Cardiac muscle cell (in vitro differentiated cells and primary cell): Measurements from ENCODE around the gene VPREB3. TPM values are rescaled to one million over a fixed set of nuclear protein-coding genes. Genes with fewer than 3 reads are reported as not detected.

ENCODE experiments used
- DNase-seq, 2 donors: peaks; one replicate each; pipeline versions ENCODE4 v3.0.0 to v3.0.0-alpha.2; 2010 to 2017; ENCODE audit warnings: low read depth in 1 of 2, low spot score in 1 of 2
- H3K27ac ChIP-seq: fragments of 200-600 bp; sonication (generic); 2 replicates; pipeline ENCODE4 v1.5.1; 2016
- H3K27me3 ChIP-seq: fragments of 200-600 bp; sonication (generic); 2 replicates; pipeline ENCODE4 v1.6.0; 2016; ENCODE audit warnings: control low read depth
- H3K36me3 ChIP-seq: fragments of 200-600 bp; sonication (generic); 2 replicates; pipeline ENCODE4 v1.5.1; 2016; ENCODE audit warnings: control low read depth
- H3K4me1 ChIP-seq: fragments of 200-600 bp; sonication (generic); 2 replicates; pipeline ENCODE4 v1.8.1; 2017; ENCODE audit warnings: low read depth, mild to moderate bottlenecking, mixed run types
- H3K4me3 ChIP-seq: fragments of 200-600 bp; sonication (generic); 2 replicates; pipeline ENCODE4 v1.5.1; 2016; ENCODE audit warnings: mild to moderate bottlenecking
- H3K9me3 ChIP-seq: fragments of 200-600 bp; sonication (generic); 2 replicates; pipeline ENCODE4 v1.5.1; 2017; ENCODE audit warnings: low read depth, mild to moderate bottlenecking, control low read depth
- polyA plus RNA-seq: library from polyadenylated mRNA; unstranded; fragments of >200 nt; fragmentation: Nextera tagmentation; extraction: Ambion mirVana; gene quantifications from 2 replicates; pipeline ENCODE4 v1.2.1, GENCODE V29; 2016
- total RNA-seq: library from RNA; depleted of rRNA; stranded (reverse); fragments of >200 nt; gene quantifications from 2 replicates; pipeline ENCODE4 v1.2.3, GENCODE V29; 2016
- TF ChIP-seq, protein P1 (sequence below): IDR thresholded peaks from 2 replicates; pipeline ENCODE4 v1.5.1; 2012; ENCODE audit warnings: low read depth, mild to moderate bottlenecking, low read length

Gene VPREB3
- total and polyA plus RNA-seq, 2 experiments from 2014 or later, result 2.5 to 3.5 TPM

- Histone ChIP-seq H3K27me3 (no peaks in the 10 kb centered on the region), H3K36me3 (no peaks in the 10 kb centered on the region), H3K27ac (no peak overlapping the region), H3K4me1 (peaks cover 8% of the 10 kb centered on the region), H3K9me3 (no peaks in the 10 kb centered on the region), H3K4me3 (no peak overlapping the region)
- no peak for DNase-seq
- TF ChIP-seq, protein P1, sequence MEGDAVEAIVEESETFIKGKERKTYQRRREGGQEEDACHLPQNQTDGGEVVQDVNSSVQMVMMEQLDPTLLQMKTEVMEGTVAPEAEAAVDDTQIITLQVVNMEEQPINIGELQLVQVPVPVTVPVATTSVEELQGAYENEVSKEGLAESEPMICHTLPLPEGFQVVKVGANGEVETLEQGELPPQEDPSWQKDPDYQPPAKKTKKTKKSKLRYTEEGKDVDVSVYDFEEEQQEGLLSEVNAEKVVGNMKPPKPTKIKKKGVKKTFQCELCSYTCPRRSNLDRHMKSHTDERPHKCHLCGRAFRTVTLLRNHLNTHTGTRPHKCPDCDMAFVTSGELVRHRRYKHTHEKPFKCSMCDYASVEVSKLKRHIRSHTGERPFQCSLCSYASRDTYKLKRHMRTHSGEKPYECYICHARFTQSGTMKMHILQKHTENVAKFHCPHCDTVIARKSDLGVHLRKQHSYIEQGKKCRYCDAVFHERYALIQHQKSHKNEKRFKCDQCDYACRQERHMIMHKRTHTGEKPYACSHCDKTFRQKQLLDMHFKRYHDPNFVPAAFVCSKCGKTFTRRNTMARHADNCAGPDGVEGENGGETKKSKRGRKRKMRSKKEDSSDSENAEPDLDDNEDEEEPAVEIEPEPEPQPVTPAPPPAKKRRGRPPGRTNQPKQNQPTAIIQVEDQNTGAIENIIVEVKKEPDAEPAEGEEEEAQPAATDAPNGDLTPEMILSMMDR, result no peak
These were observed 23.8 kb upstream of the VPREB3 start for GRCh38 chr22:23777776-23778576.

- TF ChIP-seq, protein P1, result no peak
- DNase-seq, result no peak
- Histone ChIP-seq H3K4me1 (peaks cover 11% of the 10 kb centered on the region), H3K4me3 (no peak overlapping the region), H3K9me3 (no peaks in the 10 kb centered on the region), H3K27ac (no peak overlapping the region), H3K36me3 (no peaks in the 10 kb centered on the region), H3K27me3 (no peaks in the 10 kb centered on the region)
These were observed 21.7 kb upstream of the VPREB3 start for GRCh38 chr22:23775779-23776375.

DNA sequence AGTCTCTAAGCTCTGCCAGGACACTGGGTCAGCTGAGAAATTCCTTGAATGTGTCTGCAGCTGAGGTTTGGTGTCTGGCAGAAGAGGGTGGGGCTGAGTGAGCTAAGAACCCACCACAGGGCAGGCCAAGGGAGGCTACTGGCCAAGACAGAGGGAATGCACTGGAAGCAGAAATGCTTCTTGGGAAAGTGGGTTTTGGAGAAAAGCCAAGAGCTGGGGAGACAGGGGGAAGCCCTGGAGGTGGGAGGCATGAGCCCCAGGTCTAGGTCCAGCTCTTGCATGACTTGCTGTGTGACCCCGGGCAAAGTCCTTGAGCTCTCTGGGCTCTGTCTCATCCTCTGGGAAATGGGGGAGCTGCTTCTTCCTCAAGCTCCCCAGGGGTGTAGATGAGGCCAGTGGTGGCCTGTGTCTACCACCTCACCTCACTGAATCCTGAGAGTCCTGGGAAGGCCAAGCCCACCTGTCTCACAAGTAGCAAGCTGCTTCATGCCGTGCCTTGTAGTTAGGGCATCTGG, 20.8 kb upstream of the VPREB3 start:
- no peak overlapping the region for H3K27ac ChIP-seq
- no peaks in the 10 kb centered on the region for H3K9me3 ChIP-seq
- TF ChIP-seq, protein P1, result no peak
- DNase-seq, result peak in 1 of 2 donors; percentile 75
- H3K4me1 ChIP-seq, result peaks cover 11% of the 10 kb centered on the region
- no peaks in the 10 kb centered on the region for H3K36me3 ChIP-seq
- no peaks in the 10 kb centered on the region for H3K27me3 ChIP-seq
- H3K4me3 ChIP-seq, result no peak overlapping the region

- Histone ChIP-seq H3K4me3 (no peak overlapping the region), H3K9me3 (no peaks in the 10 kb centered on the region), H3K36me3 (no peaks in the 10 kb centered on the region), H3K27me3 (no peaks in the 10 kb centered on the region), H3K4me1 (peaks cover 11% of the 10 kb centered on the region), H3K27ac (no peak overlapping the region)
- TF ChIP-seq, protein P1, result no peak
- no peak for DNase-seq
These were observed 20.1 kb upstream of the VPREB3 start for GRCh38 chr22:23774114-23774921.

GRCh38 chr22:23773483-23774113, 19.4 kb upstream of the VPREB3 start:
- Histone ChIP-seq H3K36me3 (no peaks in the 10 kb centered on the region), H3K27ac (no peak overlapping the region), H3K27me3 (no peaks in the 10 kb centered on the region), H3K9me3 (no peaks in the 10 kb centered on the region), H3K4me1 (peaks cover 16% of the 10 kb centered on the region), H3K4me3 (peak overlapping the region; percentile 42)
- TF ChIP-seq, protein P1, result no peak
- DNase-seq, result no peak
